ENCODE measurements around the gene MAGI2. TPM values are rescaled to one million over a fixed set of nuclear protein-coding genes. Genes with fewer than 3 reads are reported as not detected.

MAGI2 gene
- total and polyA plus RNA-seq, 2 of the 13 experiments (the other 11 are each of a cell fraction or from before 2014, with no cell fraction given), result 1.5 to 3.8 TPM

DNA sequence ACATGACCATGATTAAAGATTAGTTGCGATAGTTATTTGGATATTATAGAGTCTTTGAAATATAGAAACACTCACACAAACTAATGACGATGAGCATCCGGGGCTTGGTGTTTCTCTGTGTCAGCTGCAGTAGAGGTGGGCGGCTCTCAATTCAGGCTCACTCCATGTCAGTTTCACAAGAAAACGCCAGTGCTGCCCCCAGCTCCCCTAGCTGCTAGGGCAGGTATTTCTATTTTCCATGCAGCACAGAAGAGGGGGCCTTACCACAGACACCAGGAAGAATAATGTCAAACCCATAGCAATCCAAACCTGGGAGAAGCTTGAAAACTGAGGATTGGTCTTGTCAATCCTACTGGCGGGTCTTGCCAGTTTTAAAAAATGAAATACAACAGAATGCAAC is 1457.8 kb downstream of the MAGI2 start (continued):
- TF ChIP-seq, protein P1, sequence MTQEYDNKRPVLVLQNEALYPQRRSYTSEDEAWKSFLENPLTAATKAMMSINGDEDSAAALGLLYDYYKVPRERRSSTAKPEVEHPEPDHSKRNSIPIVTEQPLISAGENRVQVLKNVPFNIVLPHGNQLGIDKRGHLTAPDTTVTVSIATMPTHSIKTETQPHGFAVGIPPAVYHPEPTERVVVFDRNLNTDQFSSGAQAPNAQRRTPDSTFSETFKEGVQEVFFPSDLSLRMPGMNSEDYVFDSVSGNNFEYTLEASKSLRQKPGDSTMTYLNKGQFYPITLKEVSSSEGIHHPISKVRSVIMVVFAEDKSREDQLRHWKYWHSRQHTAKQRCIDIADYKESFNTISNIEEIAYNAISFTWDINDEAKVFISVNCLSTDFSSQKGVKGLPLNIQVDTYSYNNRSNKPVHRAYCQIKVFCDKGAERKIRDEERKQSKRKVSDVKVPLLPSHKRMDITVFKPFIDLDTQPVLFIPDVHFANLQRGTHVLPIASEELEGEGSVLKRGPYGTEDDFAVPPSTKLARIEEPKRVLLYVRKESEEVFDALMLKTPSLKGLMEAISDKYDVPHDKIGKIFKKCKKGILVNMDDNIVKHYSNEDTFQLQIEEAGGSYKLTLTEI (CRISPR knock-in tag; conservative IDR thresholded peaks at IDR 0.05), result no peak

DNA sequence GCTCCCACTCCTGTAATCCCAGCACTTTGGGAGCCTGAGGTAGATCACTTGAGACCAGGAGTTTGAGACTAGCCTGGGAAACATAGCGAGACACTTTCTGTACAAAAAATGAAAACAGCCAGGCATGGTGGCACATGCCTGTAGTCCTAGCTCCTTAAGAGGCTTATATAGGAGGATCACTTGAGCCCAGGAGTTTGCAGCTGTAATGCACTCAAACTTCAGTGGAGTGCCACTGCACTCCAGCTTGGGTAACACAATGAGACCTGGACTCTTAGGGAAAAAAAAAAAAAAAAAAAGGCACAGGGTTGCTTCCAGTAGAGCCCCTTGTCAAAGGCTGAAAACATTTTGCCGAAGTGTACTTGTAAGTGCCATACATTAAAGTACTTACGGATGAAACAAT is 1459.6 kb downstream of the MAGI2 start:
- no peaks in the 10 kb centered on the region for H4K20me1 ChIP-seq (ENCODE audit: insufficient read depth, low read length)
- no TSS peak for BruUV-seq (replicated peaks)
- CTCF ChIA-PET (ENCODE audit: low intra/inter-chr PET ratio, low total read pairs), result no interaction called here
- FAIRE-seq (no peak), ATAC-seq (no peak), DNase-seq (ENCODE audit: low spot score) (no peak)
- no peaks in the 10 kb centered on the region for H3K79me2 ChIP-seq (ENCODE audit: insufficient read depth, low read length)
- POLR2A ChIA-PET, result no interaction called here
- WGBS (ENCODE audit: low lambda C conversion rate), result 39% methylated on average over 3 of the region's 3 CpGs
- no peak for TF ChIP-seq PCBP1 (IDR thresholded peaks at IDR 0.05; ENCODE audit: borderline replicate concordance, low read depth, low read length)
- TF ChIP-seq ZNF207 (IDR thresholded peaks at IDR 0.05; ENCODE audit: borderline replicate concordance), result no peak
- no peak for TF ChIP-seq ZBTB7B (CRISPR knock-in tag; IDR thresholded peaks at IDR 0.05)
- TF ChIP-seq, protein P2, sequence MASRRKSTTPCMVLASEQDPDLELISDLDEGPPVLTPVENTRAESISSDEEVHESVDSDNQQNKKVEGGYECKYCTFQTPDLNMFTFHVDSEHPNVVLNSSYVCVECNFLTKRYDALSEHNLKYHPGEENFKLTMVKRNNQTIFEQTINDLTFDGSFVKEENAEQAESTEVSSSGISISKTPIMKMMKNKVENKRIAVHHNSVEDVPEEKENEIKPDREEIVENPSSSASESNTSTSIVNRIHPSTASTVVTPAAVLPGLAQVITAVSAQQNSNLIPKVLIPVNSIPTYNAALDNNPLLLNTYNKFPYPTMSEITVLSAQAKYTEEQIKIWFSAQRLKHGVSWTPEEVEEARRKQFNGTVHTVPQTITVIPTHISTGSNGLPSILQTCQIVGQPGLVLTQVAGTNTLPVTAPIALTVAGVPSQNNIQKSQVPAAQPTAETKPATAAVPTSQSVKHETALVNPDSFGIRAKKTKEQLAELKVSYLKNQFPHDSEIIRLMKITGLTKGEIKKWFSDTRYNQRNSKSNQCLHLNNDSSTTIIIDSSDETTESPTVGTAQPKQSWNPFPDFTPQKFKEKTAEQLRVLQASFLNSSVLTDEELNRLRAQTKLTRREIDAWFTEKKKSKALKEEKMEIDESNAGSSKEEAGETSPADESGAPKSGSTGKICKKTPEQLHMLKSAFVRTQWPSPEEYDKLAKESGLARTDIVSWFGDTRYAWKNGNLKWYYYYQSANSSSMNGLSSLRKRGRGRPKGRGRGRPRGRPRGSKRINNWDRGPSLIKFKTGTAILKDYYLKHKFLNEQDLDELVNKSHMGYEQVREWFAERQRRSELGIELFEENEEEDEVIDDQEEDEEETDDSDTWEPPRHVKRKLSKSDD (CRISPR knock-in tag; IDR thresholded peaks at IDR 0.05; ENCODE audit: low read depth), result no peak
- TF ChIP-seq PPARG (CRISPR knock-in tag; conservative IDR thresholded peaks at IDR 0.05), result no peak
- TF ChIP-seq, protein P3, sequence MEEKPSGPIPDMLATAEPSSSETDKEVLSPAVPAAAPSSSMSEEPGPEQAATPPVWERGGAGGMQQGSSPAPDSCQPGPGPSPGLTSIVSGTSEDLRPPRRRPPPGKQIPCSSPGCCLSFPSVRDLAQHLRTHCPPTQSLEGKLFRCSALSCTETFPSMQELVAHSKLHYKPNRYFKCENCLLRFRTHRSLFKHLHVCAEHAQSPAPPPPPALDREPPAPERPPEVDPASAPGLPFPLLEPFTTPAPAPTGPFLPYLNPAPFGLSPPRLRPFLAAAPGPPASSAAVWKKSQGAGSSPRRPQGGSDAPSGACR (CRISPR knock-in tag; IDR thresholded peaks at IDR 0.05), result no peak
- TF ChIP-seq, protein P4, sequence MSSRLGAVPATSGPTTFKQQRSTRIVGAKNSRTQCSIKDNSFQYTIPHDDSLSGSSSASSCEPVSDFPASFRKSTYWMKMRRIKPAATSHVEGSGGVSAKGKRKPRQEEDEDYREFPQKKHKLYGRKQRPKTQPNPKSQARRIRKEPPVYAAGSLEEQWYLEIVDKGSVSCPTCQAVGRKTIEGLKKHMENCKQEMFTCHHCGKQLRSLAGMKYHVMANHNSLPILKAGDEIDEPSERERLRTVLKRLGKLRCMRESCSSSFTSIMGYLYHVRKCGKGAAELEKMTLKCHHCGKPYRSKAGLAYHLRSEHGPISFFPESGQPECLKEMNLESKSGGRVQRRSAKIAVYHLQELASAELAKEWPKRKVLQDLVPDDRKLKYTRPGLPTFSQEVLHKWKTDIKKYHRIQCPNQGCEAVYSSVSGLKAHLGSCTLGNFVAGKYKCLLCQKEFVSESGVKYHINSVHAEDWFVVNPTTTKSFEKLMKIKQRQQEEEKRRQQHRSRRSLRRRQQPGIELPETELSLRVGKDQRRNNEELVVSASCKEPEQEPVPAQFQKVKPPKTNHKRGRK (CRISPR knock-in tag; IDR thresholded peaks at IDR 0.05), result no peak
- TF ChIP-seq SRSF9 (IDR thresholded peaks at IDR 0.05; ENCODE audit: borderline replicate concordance, insufficient read depth, low read depth, low read length, poor library complexity, severe bottlenecking), result no peak
- H3K36me3 ChIP-seq (replicated peaks in 1 of 2; ENCODE audit: control insufficient read depth in 1 of 2, insufficient read depth in 2 of 2, low read length in 2 of 2), result no peaks in the 10 kb centered on the region
- H3K4me1 ChIP-seq (ENCODE audit: insufficient read depth, low read length), result no peaks in the 10 kb centered on the region
- intact Hi-C loops (cut with micrococcal nuclease; ENCODE audit: unreplicated experiment), result no loop called here
- no peak overlapping the region for H3K27ac ChIP-seq (ENCODE audit: extremely low read length, insufficient read depth, low read length)
- no peak overlapping the region for H3K9ac ChIP-seq (ENCODE audit: insufficient read depth, low read depth, low read length)
- H3K4me3 ChIP-seq (replicated peaks in 1 of 3; ENCODE audit: insufficient read depth in 1 of 3, low read depth in 2 of 3, low read length in 3 of 3), result no peak overlapping the region
- H3K9me3 ChIP-seq (ENCODE audit: low read length), result no peaks in the 10 kb centered on the region
- peaks cover 2 to 6% of the 10 kb centered on the region in 2 experiments; a peak in 3 of 5 replicates for H3K27me3 ChIP-seq (ENCODE audit: control insufficient read depth in 1 of 2, insufficient read depth in 2 of 2, low read length in 2 of 2)
- H2AFZ ChIP-seq (ENCODE audit: low read length), result no peak overlapping the region
- in situ Hi-C loops (cut with HindIII; ENCODE audit: extremely low pct_ligation_motif_present, low pct_unique_long_range_greater_than_20kb), result no loop called here
- no peak overlapping the region for H3K4me2 ChIP-seq (ENCODE audit: low read depth, low read length)
